Tibial artery (tissue), 4 donors: ENCODE results near the gene KREMEN1.

Experiments
- DNase-seq, 2 donors: peaks; one replicate each; pipeline ENCODE4 v3.0.0-alpha.2; 2019
- H3K27ac ChIP-seq, 2 donors: fragments of 200-600 bp; sonication (generic) in 1 of 2; 1 replicate in 1 of 2; 2 replicates in 1 of 2; pipeline ENCODE4 v1.5.1; 2018 to 2019; ENCODE audit warnings: mild to moderate bottlenecking in 1 of 2
- H3K27me3 ChIP-seq, 2 donors: fragments of 200-600 bp; sonication (generic) in 1 of 2; one replicate each; pipeline versions ENCODE4 v1.5.1 to v1.6.0; 2016 to 2019
- H3K36me3 ChIP-seq, 3 donors: fragments of 200-600 bp; sonication (generic) in 2 of 3; one replicate each; pipeline ENCODE4 v1.5.1; 2016 to 2019; ENCODE audit warnings: mild to moderate bottlenecking in 2 of 3
- H3K4me1 ChIP-seq, 4 donors: fragments of 200-600 bp; sonication (generic) in 2 of 4; 1 replicate in 3 of 4; 2 replicates in 1 of 4; pipeline ENCODE4 v1.5.1; 2016 to 2019
- H3K4me3 ChIP-seq, 2 donors: fragments of 200-600 bp; sonication (generic) in 1 of 2; 1 replicate in 1 of 2; 2 replicates in 1 of 2; pipeline ENCODE4 v1.5.1; 2018 to 2019; ENCODE audit warnings: mild to moderate bottlenecking in 2 of 2
- H3K9me3 ChIP-seq, 3 donors: fragments of 200-600 bp; sonication (generic) in 1 of 3; one replicate each; pipeline ENCODE4 v1.5.1; 2016 to 2019
- intact Hi-C: fragments of 100-400 bp; cut with DNase I; formaldehyde crosslinking; loops from one replicate; pipeline ENCODE4 v1.15.0; 2023; ENCODE audit warnings: low total_unique reads
- TF ChIP-seq, protein P1 (sequence below), 2 experiments: fragments of 200-600 bp in 1 of 2; fragments of 450-650 bp in 1 of 2; IDR thresholded peaks; one replicate each; pipeline ENCODE4 v1.5.1; 2017 to 2019; ENCODE audit warnings: antibody characterized with exemption in 2 of 2, mild to moderate bottlenecking in 1 of 2, moderate library complexity in 1 of 2

Gene KREMEN1

DNA sequence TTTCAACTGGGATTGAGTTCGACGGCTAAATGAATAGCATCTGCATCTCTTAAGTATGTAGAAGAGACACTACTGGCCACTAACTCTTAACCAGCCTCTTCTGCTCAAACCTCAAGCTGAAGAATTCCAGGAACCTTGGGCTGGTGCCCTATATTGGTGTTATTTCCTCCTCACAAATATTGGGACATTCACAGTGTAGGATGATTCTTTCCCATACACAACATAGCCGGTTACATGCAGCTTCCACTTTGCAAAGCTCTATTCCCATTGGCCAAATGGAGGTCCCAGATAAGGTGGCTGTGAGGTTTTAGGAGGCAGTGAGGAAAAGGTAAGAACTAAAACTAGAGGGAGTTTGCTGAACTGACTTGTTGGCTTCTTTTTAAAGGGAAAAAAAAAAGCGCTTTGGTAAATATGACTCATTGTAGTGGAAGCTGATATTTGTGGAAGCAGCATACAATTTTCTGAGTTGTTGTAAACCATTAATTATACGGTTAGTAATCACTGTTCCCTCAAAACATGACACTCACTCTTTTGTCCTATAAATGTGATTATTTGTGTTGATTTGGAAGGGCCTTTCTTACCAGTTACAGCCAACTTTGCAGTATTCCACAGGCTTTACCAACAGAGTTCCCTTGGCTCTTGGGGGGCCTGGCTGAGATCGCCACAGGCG lies 28.8 kb upstream of the KREMEN1 start:
- Histone ChIP-seq H3K27me3 (no peaks in the 10 kb centered on the region), H3K27ac (peak overlapping the region; percentile 36 to 58), H3K36me3 (peaks cover 38 to 59% (median 40%) of the 10 kb centered on the region in 3 donors), H3K4me3 (no peak overlapping the region), H3K9me3 (no peaks in the 10 kb centered on the region), H3K4me1 (peaks cover 0 to 28% (median 16%) of the 10 kb centered on the region in 4 donors)
- TF ChIP-seq, protein P1, sequence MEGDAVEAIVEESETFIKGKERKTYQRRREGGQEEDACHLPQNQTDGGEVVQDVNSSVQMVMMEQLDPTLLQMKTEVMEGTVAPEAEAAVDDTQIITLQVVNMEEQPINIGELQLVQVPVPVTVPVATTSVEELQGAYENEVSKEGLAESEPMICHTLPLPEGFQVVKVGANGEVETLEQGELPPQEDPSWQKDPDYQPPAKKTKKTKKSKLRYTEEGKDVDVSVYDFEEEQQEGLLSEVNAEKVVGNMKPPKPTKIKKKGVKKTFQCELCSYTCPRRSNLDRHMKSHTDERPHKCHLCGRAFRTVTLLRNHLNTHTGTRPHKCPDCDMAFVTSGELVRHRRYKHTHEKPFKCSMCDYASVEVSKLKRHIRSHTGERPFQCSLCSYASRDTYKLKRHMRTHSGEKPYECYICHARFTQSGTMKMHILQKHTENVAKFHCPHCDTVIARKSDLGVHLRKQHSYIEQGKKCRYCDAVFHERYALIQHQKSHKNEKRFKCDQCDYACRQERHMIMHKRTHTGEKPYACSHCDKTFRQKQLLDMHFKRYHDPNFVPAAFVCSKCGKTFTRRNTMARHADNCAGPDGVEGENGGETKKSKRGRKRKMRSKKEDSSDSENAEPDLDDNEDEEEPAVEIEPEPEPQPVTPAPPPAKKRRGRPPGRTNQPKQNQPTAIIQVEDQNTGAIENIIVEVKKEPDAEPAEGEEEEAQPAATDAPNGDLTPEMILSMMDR (IDR thresholded peaks at IDR 0.05) = no peak
- intact Hi-C loops = loop anchor here (10.0 kb wide), 1 partner anchor 89 kb away; no protein-coding TSS in a partner anchor
- DNase-seq = no peak

DNA sequence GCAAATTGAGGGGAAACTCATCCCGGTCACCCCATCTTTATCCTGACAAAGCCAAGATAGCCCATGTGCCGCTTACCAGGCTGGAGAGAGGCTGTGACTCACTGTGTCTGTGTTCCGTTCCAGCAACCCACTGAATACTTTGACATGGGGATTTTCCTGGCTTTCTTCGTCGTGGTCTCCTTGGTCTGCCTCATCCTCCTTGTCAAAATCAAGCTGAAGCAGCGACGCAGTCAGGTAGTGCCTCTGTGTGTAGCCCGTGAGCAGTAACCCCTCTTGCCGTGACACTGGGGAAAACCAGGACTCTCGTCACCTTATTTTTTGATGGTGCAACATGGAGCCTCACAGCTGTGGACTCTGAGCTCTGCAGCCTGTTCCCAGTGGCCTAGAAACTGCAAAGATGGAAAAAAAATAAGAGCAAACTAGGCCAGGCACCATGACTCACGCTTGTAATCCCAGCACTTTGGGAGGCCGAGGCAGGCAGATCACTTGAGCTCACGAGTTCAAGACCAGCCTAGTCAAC lies 28.1 kb upstream of the KREMEN1 start:
- TF ChIP-seq, protein P1 (IDR thresholded peaks at IDR 0.05) = no peak
- Histone ChIP-seq H3K27me3 (no peaks in the 10 kb centered on the region), H3K36me3 (peaks cover 45 to 66% (median 46%) of the 10 kb centered on the region in 3 donors), H3K9me3 (no peaks in the 10 kb centered on the region), H3K4me3 (no peak overlapping the region), H3K4me1 (peaks cover 0 to 28% (median 16%) of the 10 kb centered on the region in 4 donors), H3K27ac (peak overlapping the region; percentile 34 to 58)
- DNase-seq = peak in 1 of 2 donors; percentile 37
- intact Hi-C loops = loop anchor here (10.0 kb wide), 1 partner anchor 90 kb away; no protein-coding TSS in a partner anchor

DNA sequence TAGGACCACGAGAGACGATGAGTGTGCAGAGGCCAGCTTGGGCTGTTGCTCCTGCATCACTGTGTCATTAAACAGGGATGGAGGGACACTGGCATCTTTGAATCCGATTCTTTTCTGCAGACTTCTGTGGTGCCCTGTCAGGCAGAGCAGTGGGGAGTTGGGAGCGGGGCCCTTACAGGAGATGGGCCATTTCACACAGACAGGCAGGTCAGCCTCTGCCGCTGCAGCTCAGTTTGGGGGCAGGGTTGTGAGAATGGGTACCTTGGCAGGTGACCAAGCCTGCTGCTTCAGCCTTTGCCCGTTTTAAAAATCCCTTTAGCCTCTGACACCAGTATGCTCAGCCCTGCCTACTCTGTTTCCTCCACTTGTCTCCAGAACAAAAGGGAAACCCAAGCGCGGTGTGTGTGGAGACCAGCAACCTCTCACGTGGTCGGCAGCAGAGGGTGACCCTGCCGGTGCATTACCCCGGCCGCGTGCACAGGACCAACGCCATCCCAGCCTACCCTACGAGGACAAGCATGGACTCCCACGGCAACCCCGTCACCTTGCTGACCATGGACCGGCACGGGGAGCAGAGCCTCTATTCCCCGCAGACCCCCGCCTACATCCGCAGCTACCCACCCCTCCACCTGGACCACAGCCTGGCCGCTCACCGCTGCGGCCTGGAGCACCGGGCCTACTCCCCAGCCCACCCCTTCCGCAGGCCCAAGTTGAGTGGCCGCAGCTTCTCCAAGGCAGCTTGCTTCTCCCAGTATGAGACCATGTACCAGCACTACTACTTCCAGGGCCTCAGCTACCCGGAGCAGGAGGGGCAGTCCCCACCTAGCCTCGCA lies 23.8 kb upstream of the KREMEN1 start:
- H3K4me3 ChIP-seq = no peak overlapping the region
- no peaks in the 10 kb centered on the region for H3K27me3 ChIP-seq
- TF ChIP-seq, protein P1 (IDR thresholded peaks at IDR 0.05) = no peak
- peaks cover 57 to 73% (median 61%) of the 10 kb centered on the region in 3 donors for H3K36me3 ChIP-seq
- no peaks in the 10 kb centered on the region for H3K9me3 ChIP-seq
- H3K4me1 ChIP-seq = peaks cover 0 to 12% (median 4%) of the 10 kb centered on the region in 4 donors
- peak in 1 of 2 donors; percentile 55 for DNase-seq
- intact Hi-C loops = loop anchor here (10.0 kb wide), 1 partner anchor 94 kb away; no protein-coding TSS in a partner anchor
- no peak overlapping the region for H3K27ac ChIP-seq

DNA sequence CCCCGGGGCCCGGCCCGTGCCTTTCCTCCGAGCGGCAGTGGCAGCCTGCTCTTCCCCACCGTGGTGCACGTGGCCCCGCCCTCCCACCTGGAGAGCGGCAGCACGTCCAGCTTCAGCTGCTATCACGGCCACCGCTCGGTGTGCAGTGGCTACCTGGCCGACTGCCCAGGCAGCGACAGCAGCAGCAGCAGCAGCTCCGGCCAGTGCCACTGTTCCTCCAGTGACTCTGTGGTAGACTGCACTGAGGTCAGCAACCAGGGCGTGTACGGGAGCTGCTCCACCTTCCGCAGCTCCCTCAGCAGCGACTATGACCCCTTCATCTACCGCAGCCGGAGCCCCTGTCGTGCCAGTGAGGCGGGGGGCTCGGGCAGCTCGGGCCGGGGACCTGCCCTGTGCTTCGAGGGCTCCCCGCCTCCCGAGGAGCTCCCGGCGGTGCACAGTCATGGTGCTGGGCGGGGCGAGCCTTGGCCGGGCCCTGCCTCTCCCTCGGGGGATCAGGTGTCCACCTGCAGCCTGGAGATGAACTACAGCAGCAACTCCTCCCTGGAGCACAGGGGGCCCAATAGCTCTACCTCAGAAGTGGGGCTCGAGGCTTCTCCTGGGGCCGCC lies 23.1 kb upstream of the KREMEN1 start:
- intact Hi-C loops = loop anchor here (10.0 kb wide), 1 partner anchor 95 kb away; no protein-coding TSS in a partner anchor

More for the DNA sequence above, 23.1 kb upstream of the KREMEN1 start:
- Histone ChIP-seq H3K27ac (no peak overlapping the region), H3K36me3 (peaks cover 55 to 66% (median 57%) of the 10 kb centered on the region in 3 donors), H3K4me3 (no peak overlapping the region), H3K9me3 (no peaks in the 10 kb centered on the region), H3K4me1 (peaks cover 0 to 5% (median under 1%) of the 10 kb centered on the region in 4 donors), H3K27me3 (no peaks in the 10 kb centered on the region)
- TF ChIP-seq, protein P1 (IDR thresholded peaks at IDR 0.05) = no peak
- DNase-seq = peak in 1 of 2 donors; percentile 47
